AG09319 (cell line): ENCODE measurements around the gene AMELX.
A peak's percentile ranks its signal among the peaks of the same experiment; 100 is the strongest.

ENCODE experiments used
- DNase-seq: peaks from one replicate; pipeline ENCODE4 v3.0.0-alpha.2; 2010; ENCODE audit warnings: low read depth; ENCODE audit errors: extremely low read depth
- TF ChIP-seq, protein P1 (sequence below): IDR thresholded peaks from 2 replicates; pipeline ENCODE4 v1.5.1; 2011; ENCODE audit warnings: low read depth, mild to moderate bottlenecking, inconsistent platforms, low read length, moderate library complexity

Gene AMELX

DNA sequence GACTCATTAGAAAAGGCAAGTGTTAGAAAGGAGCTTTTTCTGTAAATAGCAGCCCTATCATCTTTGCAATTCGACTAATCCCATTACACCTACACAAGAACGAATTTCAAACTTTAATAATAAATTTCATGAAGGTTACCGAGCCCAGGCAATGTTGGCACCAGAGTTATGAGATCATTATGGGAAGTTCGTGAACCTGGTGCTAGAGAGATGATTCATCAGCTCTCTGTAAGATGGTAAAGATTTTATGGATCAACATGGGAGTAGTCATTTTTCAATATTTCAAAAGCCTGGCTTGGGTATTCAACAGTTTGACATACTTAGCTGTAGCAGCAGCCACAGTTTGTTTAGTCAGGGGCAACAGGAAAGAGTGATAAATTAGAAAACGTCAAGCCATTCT lies 35.8 kb downstream of the AMELX start:
- no peak for DNase-seq
- TF ChIP-seq, protein P1, sequence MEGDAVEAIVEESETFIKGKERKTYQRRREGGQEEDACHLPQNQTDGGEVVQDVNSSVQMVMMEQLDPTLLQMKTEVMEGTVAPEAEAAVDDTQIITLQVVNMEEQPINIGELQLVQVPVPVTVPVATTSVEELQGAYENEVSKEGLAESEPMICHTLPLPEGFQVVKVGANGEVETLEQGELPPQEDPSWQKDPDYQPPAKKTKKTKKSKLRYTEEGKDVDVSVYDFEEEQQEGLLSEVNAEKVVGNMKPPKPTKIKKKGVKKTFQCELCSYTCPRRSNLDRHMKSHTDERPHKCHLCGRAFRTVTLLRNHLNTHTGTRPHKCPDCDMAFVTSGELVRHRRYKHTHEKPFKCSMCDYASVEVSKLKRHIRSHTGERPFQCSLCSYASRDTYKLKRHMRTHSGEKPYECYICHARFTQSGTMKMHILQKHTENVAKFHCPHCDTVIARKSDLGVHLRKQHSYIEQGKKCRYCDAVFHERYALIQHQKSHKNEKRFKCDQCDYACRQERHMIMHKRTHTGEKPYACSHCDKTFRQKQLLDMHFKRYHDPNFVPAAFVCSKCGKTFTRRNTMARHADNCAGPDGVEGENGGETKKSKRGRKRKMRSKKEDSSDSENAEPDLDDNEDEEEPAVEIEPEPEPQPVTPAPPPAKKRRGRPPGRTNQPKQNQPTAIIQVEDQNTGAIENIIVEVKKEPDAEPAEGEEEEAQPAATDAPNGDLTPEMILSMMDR: no peak

DNA sequence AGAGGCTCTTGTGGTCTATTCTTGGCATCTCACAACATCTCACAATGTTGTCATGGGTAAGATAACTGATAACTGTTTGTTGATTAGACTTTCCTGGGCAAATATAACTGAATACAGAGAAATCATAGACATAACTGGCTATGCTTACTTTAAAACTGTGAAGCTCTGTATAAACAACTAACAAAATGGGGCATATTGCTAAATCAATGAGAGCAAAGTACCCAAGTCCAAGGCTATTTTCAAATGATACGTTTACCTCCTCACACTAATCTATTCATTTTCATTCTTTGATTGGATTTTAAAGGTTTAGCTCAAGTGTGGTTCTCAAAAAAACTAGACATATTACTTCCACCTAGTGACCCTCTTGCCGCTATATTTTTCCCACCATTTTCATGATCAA lies 38.6 kb downstream of the AMELX start:
- TF ChIP-seq, protein P1: no peak
- no peak for DNase-seq

DNA sequence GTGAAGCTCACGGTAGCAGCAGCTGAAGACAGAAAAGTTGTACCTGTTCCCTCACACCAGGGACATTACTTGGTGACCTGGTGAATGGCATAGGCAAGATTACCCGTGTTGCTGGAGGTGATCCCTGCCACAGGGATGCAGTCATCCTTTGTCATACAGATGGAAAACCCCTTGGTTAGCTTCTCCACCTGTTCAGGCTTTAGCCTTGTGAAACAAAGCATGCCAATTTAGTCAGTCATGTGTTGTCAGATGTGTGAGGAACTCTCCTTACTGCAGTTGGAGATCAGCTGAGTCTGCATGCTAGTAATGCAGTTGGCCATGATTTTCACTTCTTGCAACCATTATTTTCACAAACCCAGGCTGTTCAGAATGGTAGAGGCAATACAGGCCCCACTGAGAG lies 41.0 kb downstream of the AMELX start:
- TF ChIP-seq, protein P1: no peak
- DNase-seq: no peak

DNA sequence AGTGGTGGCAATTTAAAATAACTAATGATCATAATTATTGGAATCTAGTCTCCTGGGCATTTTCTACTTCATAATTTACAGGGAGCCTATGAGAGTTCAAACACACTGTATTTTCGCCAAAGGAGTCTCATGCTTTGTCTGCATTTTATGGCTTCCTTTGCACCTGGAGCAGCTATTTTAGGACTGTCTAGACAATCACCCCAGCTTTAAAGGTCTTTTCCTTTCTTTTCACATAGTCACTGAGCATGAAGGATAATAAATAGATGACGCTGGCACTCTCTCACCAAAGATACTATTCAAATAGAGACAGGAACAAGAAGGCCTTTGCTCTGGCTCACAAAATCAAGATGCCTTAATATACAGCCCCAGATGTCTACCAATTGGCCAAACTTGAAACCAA lies 43.0 kb downstream of the AMELX start:
- TF ChIP-seq, protein P1: no peak
- DNase-seq: no peak

DNA sequence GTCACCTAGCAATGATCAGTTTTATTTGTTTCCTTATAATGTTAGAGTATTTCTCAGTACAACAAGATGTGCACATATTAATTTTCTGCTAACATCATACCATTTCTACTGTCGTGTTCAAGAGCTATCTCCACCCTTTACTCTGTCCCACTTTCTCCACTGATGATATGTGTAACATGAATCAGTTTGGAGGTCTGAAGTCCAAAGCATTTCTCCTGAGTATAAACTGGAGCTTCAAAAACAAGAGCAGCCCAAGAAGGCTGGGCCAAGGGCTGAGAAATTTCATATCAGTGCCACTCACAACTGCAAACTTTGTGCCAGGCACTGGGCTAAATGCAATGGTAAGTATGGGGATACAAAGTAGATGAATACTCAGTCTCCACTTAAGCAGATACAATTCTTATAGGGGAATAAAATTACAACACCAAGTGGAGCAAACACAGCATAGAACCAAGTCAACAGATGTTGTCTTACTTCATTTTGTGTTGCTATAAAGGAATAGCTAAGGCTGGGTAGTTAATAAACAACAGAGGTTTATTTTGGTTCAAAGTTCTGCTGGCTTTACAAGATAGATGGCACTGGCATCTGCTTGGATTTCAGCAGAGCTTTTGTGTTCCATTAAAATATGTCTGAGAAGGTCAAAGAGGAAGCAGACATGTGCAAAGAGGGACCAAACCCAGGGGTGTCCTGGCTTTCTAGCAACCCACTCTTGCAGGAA lies 44.2 kb downstream of the AMELX start:
- DNase-seq: no peak
- TF ChIP-seq, protein P1: no peak

DNA sequence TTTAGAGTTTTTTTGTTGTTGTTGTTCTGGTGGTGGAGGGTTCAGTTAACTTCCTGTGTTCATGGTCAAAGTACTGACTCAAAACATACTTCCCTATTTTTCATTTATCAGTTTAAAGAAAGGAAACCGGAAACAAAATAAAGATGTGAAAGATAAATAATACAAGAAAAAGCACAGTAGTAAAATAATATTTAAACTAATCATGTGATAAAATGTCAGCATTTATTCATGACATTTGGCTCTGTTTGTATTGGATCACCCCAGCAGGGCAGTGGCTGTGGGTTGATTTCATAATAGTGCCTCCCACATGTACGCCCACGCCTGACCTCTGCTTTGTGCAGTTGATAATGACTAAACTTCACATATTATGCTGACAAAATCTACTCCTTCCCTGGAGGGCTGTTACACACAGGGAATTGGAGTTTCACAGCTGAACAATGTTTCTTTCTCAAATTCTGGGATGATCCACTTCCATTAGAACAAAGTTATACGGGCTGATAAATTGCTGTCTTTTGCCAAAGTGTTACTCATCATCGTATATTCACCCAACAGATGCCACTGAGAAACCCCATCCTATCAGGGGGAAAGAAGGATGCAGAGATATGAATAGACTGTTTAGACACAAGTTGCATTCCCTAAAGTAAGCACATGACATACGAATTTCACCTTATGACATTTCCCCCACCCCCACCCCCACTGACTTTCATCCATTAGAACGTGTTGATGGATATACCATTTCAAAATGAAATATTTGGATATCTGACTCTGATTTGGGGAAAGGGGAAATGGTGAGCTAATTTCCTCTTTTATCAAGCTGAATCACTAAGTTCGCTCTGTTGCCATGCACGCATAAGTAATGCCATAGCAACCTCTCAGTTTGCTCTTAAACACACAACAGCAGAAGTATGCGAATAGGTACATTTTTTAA lies 48.3 kb downstream of the AMELX start:
- DNase-seq: peak; percentile 31
- TF ChIP-seq, protein P1: no peak

DNA sequence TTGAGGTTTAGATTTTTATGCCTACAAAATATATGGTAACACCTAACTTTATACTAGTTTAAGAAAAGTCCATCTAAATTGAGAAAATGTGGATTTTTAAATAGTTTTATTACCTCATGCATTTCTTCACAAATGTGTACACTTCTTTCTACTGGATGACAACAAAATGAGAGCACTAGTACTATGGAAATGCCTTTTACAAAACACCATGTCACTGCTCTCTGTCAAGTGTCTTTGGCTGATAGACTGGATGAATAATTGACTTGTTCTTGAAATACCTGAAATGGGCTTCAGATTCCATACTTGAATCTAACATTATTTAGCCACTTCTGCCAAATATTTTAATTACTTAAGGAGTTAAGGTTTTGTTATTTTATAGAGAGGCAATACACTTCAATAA lies 49.5 kb downstream of the AMELX start:
- no peak for DNase-seq
- TF ChIP-seq, protein P1: no peak
